ENCODE results near the gene KSR2.
A peak's percentile ranks its signal among the peaks of the same experiment; 100 is the strongest.

KSR2 gene

DNA sequence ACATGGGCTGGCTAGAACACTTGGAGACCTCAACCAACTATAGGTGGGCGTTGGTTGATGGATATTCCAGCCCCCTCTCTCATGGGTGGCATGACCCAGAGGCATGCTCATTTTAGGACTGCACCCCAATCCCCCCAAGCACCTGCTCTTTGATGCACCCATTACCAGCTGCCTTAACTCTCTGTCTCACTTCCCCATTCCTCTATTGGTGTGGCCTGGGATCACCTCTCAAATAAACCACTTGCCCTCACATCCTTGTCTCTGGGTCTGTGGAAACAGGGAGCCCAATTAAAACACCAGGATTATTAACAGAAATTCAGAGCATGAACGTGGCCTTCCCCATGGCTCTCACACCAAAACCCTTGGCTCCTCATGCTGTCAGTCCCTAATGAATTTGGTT, 405.1 kb downstream of the KSR2 start:
- DNase-seq, result no peak

GRCh38 chr12:117563007-117563406, 405.8 kb downstream of the KSR2 start:
- DNase-seq, result no peak

DNA sequence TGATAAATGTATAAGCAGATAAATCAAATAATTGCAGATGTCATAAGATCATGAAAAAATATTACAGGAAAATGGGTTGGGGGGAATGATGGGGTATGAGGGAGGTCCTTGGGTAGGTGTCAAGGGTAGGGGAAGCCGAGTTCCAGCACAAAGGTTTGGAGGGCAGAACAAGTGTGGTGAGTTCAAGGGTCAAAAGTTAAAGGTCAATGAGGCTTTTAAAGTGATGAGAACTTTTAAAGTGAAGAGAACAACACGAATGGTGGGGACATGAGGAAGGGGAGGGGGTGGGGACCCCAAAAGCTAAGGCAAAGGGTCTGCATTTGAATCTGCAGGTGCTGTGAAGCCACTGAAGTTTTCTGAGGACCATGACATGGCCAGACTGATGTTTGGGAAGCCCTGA, 406.8 kb downstream of the KSR2 start:
- no peak for DNase-seq

GRCh38 chr12:117559978-117560377, 408.8 kb downstream of the KSR2 start:
- no peak for DNase-seq

GRCh38 chr12:117555889-117556288, 412.9 kb downstream of the KSR2 start:
- no peak for DNase-seq

- DNase-seq, result no peak
These were observed 415.8 kb downstream of the KSR2 start for GRCh38 chr12:117552971-117553370.

DNA sequence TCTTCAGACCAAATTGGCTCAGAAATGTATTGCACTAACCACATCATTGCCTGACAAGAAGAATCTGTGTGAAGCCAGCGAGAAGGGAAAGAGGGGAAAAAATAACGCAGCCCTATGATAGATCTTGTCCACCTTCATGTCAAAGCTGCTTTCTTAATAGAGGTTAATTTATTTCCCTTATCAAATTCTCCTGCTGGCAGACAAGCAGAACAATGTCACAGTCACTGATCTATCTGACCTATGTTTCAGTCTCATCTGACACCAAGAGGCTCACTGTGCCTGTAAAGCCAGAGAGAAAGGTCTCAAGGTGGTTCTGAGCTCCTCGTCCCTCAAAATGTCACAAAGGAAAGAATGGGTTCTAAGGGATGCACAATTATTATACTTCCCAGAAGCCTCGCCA, 417.1 kb downstream of the KSR2 start:
- DNase-seq, result no peak

DNA sequence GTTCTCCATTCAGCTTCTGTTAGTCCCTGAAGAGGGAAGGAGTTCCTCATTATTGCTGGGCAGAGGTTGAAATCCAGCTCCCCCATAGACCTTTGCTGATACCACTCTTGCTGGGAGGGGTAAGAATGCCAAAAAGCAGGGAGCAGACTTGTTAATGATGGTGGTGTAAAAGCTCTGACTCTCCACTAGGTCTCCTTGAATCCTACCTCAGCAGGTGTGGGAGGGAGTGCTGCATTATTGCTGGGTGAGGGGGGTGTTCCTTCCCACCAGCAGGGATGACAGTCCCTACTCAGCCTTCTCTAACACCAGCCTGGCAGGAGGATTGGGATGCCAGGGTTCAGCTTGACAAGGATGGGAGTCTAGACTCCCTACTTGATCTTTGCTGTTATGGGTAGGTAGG, 421.6 kb downstream of the KSR2 start:
- DNase-seq, result no peak

DNA sequence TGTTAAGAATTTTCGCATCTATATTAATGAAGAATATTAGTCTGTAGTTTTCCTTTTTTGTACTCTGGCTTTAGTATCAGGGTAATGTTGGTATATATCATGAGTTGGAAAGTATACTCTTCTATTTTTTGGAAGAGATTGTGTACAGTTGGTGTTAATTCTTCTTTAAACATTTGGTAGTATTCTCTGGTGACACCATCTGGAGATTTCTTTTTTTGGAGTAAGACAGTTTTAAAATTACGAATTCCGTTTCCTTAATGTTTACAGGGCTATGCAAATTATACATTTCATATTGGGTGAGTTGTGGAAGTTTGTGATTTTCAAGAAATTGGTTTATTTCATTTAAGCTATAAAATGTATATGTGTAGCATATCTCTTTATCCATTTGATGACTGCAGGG, 423.6 kb downstream of the KSR2 start:
- no peak for DNase-seq

- no peak for DNase-seq
These were observed 428.8 kb downstream of the KSR2 start for GRCh38 chr12:117540011-117540410.

GRCh38 chr12:117538926-117539325, 429.9 kb downstream of the KSR2 start:
- DNase-seq, result no peak

DNA sequence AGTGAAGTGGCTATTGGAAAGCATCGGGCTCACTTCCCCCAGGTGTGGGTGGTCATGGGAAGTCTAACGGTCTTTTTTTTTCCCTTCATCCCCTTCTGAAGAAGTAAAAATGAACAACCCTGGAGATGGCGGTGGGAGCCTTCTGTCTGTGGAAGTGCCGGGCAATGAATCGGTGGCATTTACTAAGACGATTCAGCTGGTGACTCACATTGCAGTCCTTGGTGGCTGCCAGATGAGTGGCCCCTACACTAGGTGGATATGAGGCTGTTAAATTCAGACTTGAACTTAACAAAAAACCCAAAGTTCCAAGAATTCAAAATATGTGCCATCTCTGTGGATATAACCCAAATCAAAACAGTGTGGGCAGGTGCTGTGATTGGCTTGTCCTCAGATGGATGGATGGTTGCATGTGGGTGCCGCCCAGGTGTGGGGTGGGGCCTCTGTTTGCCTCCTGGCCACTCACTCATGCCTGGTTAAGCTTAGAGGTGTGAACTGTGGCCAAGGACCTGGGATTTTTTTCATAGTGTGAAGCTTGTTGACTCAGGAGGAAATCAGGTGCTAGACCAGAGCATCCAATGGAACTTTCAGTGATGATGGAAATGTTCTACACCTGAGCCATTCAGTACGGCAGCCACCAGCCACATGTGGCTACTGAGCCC, 430.6 kb downstream of the KSR2 start:
- DNase-seq, result no peak

- no peak for DNase-seq
These were observed 435.1 kb downstream of the KSR2 start for GRCh38 chr12:117533687-117534086.

DNA sequence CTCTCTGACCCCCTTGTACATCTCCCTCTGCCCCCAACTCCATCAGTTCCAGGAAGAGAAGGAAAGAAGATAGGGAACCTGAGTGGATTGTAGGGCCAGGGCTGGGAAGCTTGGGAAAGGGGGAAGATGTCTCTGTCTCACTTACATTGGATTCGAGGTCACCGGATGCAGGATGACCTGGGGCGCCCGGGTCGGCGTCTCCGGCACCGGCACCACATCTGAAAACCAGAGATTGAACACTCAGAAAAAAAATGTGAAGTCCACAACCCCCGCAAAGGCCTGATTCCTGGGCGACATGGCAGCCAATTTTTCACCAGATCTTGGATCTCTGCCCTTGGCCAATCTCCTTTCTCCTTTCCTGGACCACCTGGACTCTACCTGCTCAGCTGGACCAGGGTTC, 438.0 kb downstream of the KSR2 start:
- DNase-seq, result no peak

DNA sequence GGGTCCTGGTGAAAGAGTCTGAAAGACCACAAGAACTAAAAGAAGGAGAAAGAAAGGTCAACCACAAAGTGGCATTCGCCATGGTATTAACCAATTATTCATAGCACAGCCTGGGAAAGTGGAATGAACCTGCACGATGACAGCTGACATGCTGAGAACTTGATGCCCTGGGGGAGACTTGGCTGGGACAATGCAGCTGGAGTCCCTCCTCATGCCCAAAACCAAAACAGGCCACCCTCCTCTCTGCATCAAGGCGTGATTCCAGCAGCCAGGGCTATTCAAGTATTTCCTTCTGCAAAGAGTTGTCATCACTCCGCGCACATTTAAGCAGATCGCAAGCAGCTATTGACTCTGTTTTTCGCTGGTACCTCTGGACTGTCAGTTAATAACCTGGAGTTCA, 440.3 kb downstream of the KSR2 start:
- no peak for DNase-seq

DNA sequence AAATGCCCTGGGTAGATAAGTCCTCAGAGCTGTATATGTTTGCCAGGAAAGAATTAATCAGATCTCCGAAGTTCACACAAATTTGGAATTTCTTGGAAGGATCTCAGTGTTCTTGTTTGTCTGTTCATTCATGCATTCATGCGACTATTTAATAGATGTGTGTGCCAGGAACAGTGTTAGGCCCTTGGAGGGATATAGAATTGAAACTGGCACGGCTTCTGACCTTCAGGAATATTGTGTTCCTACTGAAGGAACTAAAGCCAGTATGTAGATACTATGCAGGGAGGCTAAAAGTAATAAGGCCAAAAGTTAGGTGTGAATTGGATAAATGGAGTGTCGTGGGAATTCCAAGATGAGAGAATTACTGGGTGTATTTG, 441.3 kb downstream of the KSR2 start:
- DNase-seq, result no peak

- no peak for DNase-seq
These were observed 441.9 kb downstream of the KSR2 start for GRCh38 chr12:117526757-117527478.

DNA sequence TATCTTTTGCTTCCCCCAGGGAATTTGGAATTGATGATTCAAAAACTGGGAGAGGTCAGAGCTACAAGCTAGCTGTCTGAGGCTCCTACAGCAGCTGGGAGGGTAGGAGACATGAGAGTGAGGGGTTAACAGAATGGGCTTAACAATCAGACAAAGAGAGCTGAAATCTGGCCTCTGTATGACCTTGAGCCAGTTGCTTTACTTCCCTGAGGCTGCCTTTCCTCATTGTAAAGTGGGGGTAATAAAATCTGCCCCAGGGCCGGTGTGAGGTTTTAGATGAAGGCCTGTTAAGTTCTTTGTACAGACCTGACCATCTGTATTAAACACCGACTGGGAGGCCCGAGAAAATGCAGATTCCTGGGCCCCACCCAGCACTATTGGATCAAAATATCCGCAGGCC, 443.0 kb downstream of the KSR2 start:
- DNase-seq, result no peak

DNA sequence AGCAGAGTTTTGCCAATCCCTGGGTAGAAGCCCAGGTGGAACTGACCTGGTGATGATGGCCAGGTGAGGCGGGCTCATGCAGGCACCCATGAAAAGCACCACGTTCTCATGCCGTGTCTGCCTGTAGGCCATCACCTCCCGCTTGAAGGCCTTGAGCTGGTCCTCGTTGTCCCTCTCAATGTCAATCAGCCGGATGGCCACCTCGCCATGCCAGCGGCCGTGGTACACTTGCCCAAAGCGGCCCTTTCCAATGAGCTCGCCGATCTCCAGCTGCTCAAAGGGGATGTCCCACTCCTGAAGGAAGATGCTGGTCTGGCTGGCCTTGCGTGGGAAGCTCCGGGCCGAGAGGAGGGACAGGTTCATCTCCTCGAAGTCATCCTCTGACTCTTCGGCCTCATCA, 444.0 kb downstream of the KSR2 start:
- no peak for DNase-seq

- no peak for DNase-seq
These were observed 444.8 kb downstream of the KSR2 start for GRCh38 chr12:117523971-117524370.

GRCh38 chr12:117522559-117522958, 446.2 kb downstream of the KSR2 start:
- DNase-seq, result no peak

DNA sequence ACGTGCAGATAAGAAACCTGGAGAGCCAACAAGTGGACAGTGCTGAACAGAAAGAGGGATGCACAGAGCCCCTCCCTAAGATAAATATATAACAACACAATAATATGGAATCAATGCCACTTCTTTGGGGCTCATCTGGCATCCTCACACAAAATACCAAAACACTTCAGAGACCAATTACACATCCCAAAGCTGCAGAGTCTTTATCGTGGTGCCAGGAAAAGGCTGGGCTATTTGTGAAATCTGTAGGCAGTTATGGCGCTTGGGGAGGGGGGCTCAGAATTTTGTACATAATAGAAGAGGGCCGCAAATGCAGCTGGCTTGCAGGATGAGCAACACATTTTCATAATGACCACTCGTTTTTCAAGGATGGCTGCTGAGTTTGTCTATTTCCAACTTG, 446.9 kb downstream of the KSR2 start:
- peak; percentile 47 for DNase-seq

GRCh38 chr12:117521346-117521745, 447.4 kb downstream of the KSR2 start:
- DNase-seq, result no peak

DNA sequence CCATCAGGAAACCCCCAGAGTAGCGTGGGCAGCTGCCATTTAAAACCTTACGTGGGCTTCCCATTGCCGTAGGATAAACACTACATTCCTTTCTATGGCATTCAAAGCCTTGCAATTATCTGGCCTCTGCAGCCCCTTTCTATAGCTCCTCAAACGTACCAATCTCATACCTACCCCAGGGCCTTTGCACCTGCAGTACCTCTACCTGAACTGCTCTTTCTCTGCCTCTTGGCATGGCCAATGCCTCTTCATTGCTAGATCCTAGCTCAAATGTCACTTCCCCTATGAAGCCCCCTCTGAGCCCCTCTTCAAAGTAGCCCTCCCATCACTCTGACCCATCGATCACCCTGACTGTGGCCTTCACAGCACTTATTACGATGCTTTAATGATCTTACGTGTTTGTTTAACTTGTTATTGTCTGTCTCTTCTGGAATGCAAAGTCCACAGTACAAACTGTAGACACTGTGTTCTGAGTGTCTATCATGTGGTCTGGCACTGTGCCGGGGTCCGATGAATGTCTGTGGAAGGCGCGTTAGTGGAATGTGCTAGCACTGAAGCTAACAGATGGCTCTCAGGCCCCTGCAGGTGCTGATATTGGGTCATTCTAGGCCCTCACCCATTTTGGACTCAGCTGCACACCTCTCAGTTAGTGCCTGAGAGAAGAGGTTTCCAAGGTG, 450.1 kb downstream of the KSR2 start:
- no peak for DNase-seq
